KOPT-K1 (cell line): ENCODE results near the gene GYS1.
A peak's percentile ranks its signal among the peaks of the same experiment; 100 is the strongest.
"Not testable (repeated sequence)": the region's sequence is repeated elsewhere in the genome, so short reads cannot be mapped to it uniquely, and the experiment has no call there.

ENCODE experiments used
- H3K27ac ChIP-seq: fragments of 200-600 bp; sonication (generic); 2 replicates; pipeline ENCODE4 v1.5.1; 2016; ENCODE audit warnings: antibody characterized with exemption, mild to moderate bottlenecking, low read depth, low read length; ENCODE audit not compliant: poor library complexity, severe bottlenecking
- H3K36me3 ChIP-seq: fragments of 200-600 bp; sonication (generic); 2 replicates; pipeline ENCODE4 v1.5.1; 2017; ENCODE audit warnings: antibody characterized with exemption, mild to moderate bottlenecking, low read length, moderate library complexity; ENCODE audit not compliant: insufficient read depth
- H3K9me3 ChIP-seq: fragments of 200-600 bp; sonication (generic); 2 replicates; pipeline ENCODE4 v1.5.1; 2017; ENCODE audit warnings: antibody characterized with exemption, low read length, mild to moderate bottlenecking; ENCODE audit not compliant: insufficient read depth, poor library complexity, severe bottlenecking

Gene GYS1

DNA sequence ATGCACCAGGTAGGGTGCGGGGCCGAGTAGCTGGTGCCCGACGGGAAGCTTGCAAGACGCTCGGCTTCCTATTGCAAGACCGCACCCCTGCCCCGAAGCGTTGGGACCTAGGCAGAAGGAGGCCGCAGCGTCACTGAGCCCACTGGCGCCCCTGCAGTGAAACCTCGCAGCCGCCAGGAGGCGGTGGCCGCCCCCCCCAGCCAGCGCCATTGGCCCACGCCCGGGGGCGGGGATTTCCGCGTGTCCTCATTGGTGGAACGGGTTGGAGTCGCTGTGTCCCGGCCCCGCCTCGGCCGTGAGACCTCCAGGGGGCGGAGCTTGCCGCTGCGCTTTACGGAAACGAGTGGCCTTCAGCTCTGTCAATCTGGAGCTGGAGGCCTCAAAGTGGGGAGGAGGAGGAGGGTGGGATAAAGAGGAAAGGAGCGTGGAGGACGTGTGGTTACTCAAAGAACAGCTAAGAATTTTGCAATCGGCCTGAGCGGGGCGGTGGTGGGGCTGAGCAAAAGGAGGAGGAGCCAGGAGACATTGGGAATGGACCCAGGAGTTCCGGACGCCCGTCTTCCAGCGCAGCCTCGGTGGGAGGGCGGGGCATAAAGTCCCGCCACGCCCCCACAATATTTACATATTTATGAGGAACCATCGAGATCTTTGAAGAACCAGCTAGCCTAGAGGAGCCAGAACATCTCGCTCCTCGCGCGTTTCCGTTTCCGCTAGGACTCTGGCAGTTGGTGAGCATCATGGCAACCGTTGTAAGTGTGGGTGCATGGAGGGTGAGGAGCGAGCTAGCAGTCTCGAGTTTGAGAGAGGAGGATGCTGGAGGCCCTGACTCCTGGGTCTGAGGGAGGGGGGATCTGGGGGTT lies at the start of gene GYS1, which contains the start of gene RUVBL2:
Gene GYS1 (minus strand): TSS at position 135 of the 860 bp plus-strand sequence. CDS start 197 bp downstream, outside the sequence.
Gene RUVBL2 (plus strand): TSS at position 713 of the 860 bp plus-strand sequence. CDS start 25 bp downstream, at position 738.
- Histone ChIP-seq H3K9me3 (no peaks in the 10 kb centered on the region), H3K36me3 (peaks cover 15% of the 10 kb centered on the region; the same call in 1 of the 2 replicates), H3K27ac (peak within 1 kb of the TSS; percentile 89)

DNA sequence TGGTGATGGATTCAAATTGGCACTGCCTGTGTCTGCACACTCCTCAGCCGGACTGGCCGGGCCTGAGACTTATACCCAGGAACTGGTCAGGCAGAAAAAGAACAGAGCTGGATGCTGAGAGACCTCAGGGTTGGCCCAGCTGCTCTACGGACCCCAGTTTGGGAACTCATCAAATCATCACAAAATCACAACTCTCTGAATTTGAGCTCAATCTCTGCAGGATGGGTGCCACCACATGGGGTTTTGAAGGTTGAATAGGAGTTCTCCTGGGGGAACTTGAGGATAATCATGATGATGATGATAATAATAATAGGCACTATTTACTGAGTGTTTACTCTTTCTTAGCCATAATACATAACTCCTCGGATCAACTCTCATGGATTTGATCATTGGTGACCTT lies 49.6 kb upstream of the GYS1 start:
- not testable (repeated sequence) for H3K36me3 ChIP-seq, H3K9me3 ChIP-seq, H3K27ac ChIP-seq

DNA sequence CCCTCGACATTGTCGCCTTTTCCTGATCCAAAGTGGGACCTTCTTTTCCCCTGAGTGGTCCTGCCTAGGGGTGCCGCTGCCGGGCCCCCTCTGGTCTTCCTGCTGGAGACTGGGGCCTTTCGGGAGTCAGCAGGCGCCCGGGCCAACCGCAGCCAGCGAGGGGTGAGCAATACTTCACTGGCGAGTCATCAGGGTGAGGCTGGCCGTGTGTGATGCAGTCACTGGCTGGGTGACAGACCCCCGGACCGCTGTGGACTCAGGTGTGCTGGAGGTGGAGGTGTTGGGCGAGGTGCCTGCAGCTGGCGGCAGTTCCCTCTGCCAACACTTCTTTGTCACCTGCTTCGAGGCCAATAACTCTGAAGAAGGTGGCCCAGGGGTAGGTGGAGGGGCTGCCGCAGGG lies 49.1 kb upstream of the GYS1 start:
- no peak overlapping the region for H3K27ac ChIP-seq
- no peaks in the 10 kb centered on the region for H3K36me3 ChIP-seq
- H3K9me3 ChIP-seq = no peaks in the 10 kb centered on the region

DNA sequence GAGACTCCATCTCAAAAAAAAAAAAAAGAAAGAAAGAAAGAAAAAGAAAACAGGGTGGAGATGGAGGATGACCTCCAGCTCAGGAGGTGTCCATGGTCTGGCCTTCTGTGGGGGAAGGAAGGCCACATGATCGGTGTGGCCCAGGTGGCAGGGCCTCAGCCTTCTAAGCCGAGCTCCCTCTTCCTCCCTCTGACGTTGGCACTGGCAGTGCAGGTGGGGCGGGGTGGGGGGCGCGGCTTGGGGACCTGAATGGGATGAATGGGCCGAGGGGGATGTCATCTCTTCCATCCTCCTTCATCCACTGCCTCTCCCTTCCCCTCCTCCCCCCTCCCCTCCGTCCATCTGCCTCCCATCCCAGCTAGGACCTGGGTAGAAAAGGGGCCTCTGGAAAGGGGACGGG lies 46.6 kb upstream of the GYS1 start:
- H3K9me3 ChIP-seq, H3K27ac ChIP-seq, H3K36me3 ChIP-seq: not testable (repeated sequence)

DNA sequence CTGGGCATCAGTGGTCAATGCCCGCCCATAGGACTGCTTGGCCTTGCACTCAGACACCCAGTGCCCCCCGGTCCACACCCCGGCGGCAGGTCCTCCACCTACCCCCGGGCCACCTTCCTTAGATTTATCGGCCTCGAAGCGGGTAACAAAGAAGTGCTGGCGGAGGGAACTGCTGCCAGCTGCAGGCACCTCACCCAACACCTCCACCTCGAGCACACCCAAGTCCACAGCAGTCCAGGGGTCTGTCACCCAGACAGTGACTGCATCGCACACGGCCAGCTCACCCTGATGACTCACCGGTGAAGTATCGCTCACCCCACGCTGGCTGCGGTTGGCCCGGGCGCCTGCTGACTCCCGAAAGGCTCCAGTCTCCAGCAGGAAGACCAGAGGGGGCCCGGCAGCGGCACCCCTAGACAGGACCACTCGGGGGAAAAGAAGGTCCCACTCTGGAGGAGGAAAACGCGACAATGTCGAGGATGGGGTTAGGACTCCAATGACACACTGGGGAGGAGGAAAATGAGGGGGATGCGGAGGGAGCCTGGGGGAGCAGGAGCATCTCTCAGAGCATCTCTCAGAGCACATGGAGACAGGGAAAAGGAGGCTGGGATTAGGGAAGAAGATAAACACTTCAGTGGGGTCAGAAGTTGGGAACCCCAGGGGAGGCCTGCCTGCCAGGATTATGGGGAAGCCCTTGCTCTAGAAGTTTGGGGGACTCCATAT lies 45.6 kb upstream of the GYS1 start:
- H3K9me3 ChIP-seq, H3K36me3 ChIP-seq, H3K27ac ChIP-seq: not testable (repeated sequence)

DNA sequence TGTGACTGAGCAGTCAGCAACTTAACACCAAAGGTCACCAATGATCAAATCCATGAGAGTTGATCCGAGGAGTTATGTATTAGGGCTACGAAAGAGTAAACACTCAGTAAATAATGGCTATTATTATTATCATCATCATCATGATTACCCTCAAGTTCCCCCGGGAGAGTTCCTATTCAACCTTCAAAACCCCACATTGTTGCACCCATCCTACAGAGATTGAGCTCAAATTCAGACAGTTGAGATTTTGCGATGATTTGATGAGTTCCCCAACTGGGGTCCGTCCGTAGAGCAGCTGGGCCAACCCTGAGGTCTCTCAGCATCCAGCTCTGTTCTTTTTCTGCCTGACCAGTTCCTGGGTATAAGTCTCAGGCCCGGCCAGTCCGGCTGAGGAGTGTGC lies 45.0 kb upstream of the GYS1 start:
- not testable (repeated sequence) for H3K9me3 ChIP-seq, H3K27ac ChIP-seq, H3K36me3 ChIP-seq

DNA sequence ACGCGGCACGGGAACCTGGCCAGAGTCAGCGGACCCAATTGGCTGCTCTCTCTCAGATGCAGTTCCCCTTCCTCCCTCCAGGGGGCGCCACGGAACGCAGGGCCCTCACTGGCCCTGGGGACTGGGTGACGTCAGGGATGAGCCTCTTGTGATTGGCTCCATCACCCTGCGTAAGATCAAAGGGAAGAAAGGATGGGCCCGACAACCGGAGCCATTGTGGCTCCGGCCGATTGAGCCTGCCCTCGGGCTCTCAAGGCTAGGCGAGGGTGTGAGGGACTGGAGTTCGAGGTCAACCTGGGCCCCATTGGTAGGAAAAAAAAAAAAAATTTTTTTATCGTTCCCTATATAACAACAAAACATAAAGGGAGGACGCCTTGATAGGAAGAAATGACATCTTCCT lies 43.7 kb upstream of the GYS1 start, which contains the start of gene CGB1:
Gene CGB1 (minus strand): TSS at position 81 of the 400 bp plus-strand sequence. CDS start 184 bp downstream, outside the sequence.
- not testable (repeated sequence) for H3K27ac ChIP-seq, H3K9me3 ChIP-seq, H3K36me3 ChIP-seq

DNA sequence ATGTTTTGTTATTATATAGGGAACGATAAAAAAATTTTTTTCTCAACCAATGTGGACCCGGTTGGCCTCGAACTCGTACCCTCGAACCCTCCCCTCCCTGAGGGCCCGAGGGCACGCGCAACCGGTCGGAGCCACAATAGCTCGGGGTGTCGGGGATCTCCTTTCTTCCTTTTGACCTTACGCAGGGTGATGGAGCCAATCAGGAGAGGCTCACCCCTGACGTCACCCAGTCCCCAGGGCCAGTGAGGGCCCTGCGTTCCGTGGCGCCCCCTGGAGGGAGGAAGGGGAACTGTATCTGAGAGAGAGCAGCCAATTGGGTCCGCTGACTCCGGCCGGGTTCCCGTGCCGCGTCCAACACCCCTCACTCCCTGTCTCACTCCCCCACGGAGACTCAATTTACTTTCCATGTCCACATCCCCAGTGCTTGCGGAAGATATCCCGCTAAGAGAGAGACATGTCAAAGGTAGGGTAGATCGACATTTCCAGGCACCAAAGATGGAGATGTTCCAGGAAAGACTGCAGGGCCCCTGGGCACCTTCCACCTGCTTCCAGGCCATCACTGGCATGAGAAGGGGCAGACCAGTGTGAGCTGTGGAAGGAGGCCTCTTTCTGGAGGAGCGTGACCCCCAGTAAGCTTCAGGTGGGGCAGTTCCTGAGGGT lies 38.7 kb upstream of the GYS1 start, which contains the start of gene CGB2:
Gene CGB2 (plus strand): TSS at position 249 of the 660 bp plus-strand sequence. CDS start 206 bp downstream, at position 455.
- not testable (repeated sequence) for H3K27ac ChIP-seq, H3K9me3 ChIP-seq, H3K36me3 ChIP-seq

DNA sequence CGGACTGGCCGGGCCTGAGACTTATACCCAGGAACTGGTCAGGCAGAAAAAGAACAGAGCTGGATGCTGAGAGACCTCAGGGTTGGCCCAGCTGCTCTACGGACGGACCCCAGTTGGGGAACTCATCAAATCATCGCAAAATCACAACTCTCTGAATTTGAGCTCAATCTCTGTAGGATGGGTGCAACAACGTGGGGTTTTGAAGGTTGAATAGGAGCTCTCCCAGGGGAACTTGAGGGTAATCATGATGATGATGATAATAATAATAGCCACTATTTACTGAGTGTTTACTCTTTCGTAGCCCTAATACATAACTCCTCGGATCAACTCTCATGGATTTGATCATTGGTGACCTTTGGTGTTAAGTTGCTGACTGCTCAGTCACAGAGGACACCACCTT lies 37.2 kb upstream of the GYS1 start:
- not testable (repeated sequence) for H3K36me3 ChIP-seq, H3K9me3 ChIP-seq, H3K27ac ChIP-seq

DNA sequence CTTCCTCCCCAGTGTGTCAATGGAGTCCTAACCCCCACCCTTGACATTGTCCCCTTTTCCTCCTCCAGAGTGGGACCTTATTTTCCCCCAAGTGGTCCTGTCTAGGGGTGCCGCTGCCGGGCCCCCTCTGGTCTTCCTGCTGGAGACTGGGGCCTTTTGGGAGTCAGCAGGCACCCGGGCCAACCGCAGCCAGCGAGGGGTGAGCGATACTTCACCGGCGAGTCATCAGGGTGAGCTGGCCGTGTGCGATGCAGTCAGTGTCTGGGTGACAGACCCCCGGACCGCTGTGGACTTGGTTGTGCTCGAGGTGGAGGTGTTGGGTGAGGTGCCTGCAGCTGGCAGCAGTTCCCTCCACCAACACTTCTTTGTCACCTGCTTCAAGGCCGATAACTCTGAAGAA lies 36.6 kb upstream of the GYS1 start:
- not testable (repeated sequence) for H3K36me3 ChIP-seq, H3K9me3 ChIP-seq, H3K27ac ChIP-seq

DNA sequence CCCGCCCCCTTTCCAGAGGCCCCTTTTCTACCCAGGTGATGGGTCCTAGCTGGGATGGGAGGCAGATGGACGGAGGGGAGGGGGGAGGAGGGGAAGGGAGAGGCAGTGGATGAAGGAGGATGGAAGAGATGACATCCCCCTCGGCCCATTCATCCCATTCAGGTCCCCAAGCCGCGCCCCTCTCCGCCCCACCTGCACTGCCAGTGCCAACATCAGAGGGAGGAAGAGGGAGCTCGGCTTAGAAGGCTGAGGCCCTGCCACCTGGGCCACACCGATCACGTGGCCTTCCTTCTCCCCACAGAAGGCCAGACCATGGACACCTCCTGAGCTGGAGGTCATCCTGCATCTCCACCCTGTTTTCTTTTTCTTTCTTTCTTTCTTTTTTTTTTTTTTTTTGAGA lies 35.6 kb upstream of the GYS1 start:
- H3K36me3 ChIP-seq, H3K9me3 ChIP-seq, H3K27ac ChIP-seq: not testable (repeated sequence)

DNA sequence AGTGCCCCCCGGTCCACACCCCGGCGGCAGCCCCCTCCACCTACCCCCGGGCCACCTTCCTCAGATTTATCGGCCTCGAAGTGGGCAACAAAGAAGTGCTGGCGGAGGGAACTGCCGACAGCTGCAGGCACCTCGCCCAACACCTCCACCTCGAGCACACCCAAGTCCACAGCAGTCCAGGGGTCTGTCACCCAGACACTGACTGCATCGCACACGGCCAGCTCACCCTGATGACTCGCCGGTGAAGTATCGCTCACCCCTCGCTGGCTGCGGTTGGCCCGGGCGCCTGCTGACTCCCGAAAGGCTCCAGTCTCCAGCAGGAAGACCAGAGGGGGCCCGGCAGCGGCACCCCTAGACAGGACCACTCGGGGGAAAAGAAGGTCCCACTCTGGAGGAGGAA lies 32.5 kb upstream of the GYS1 start:
- not testable (repeated sequence) for H3K36me3 ChIP-seq, H3K9me3 ChIP-seq, H3K27ac ChIP-seq

DNA sequence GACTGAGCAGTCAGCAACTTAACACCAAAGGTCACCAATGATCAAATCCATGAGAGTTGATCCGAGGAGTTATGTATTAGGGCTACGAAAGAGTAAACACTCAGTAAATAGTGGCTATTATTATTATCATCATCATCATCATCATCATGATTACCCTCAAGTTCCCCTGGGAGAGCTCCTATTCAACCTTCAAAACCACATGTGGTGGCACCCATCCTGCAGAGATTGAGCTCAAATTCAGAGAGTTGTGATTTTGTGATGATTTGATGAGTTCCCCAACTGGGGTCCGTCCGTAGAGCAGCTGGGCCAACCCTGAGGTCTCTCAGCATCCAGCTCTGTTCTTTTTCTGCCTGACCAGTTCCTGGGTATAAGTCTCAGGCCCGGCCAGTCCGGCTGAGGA lies 32.0 kb upstream of the GYS1 start:
- H3K27ac ChIP-seq, H3K9me3 ChIP-seq, H3K36me3 ChIP-seq: not testable (repeated sequence)

DNA sequence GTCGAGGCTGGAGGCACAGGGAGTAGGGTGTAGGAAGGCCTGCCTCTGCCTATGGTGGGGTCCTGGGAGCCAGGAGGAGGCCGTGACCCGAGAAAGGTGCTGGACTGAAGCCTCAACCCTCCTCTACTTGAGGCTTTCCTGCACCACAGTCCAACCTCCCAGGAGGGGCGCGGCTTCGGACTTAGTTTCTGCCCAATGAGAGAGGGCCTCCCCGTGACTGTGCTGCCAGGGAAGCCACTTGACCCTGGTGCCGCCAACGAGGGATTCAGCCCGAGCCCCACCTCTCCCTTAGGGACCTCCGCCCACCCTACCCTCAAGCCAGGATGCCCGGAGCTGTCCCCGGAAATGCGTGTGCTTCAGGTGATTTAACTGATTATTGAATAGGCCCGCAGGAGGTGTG lies 31.1 kb upstream of the GYS1 start, which contains the start of gene CGB3:
Gene CGB3 (minus strand): TSS at position 101 of the 400 bp plus-strand sequence. CDS start 362 bp downstream, outside the sequence.
- not testable (repeated sequence) for H3K27ac ChIP-seq, H3K9me3 ChIP-seq, H3K36me3 ChIP-seq

DNA sequence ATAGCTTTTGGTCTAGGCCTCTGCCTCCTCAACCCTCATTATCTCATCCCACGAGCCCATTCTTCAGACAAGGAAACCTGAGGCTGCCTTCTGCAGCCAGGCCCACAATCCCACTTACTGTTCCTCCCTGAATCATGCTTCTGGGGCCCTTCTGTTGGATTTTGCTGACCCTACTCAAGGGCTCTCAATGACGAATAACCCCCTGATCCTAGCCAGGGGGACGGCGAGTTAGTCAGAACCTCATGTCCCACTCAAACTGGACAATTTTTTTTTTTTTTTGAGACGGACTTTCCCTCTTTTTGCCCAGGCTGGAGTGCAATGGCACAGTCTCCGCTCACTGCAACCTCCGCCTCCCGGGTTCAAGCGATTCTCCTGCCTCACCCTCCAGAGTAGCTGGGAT lies 29.0 kb upstream of the GYS1 start:
- Histone ChIP-seq H3K36me3 (peaks cover 2% of the 10 kb centered on the region; the same call in 1 of the 2 replicates), H3K9me3 (no peaks in the 10 kb centered on the region), H3K27ac (no peak overlapping the region)
